Measurements from ENCODE around the gene RGS3.

The RGS3 gene

DNA sequence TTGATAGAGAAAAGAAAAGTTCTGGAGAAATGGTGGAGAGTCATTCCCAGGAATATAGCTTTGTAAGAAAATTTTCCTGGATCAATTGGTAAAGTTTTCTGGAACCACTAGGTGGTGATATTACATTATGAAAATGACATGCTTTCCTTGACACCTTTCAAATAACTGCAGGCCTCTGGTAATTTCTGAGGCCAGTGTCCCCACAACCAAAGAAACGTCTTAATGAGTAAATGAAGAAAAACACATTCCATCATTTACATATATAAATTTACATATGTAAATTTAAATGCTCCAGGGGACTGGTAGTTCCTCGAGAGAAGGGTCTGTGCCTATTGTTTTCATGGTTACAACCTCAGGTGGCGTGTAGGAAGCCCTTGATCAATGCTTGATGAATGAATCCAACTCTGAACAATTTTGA, 17.2 kb upstream of the RGS3 start:
- no peak overlapping the region for H3K27ac ChIP-seq (ENCODE audit: low read length)
- H3K9me3 ChIP-seq (ENCODE audit: insufficient read depth, low read length): no peaks in the 10 kb centered on the region
- no peak overlapping the region for H3K4me2 ChIP-seq (ENCODE audit: low read length)
- no peaks in the 10 kb centered on the region for H3K36me3 ChIP-seq (replicated peaks; ENCODE audit: low read depth, low read length)
- no peak overlapping the region for H2AFZ ChIP-seq (ENCODE audit: low read depth, low read length)
- peaks cover 4% of the 10 kb centered on the region; the same call in 1 of the 2 replicates for H3K27me3 ChIP-seq (ENCODE audit: low read depth, low read length)
- no peak overlapping the region for H3K4me3 ChIP-seq (ENCODE audit: low read length)
- H3K9ac ChIP-seq (ENCODE audit: low read length): no peak overlapping the region
- peaks cover 6% of the 10 kb centered on the region; the same call in 1 of the 2 replicates for H3K4me1 ChIP-seq (ENCODE audit: low read length)
- H4K20me1 ChIP-seq (ENCODE audit: insufficient read depth, low read length): no peaks in the 10 kb centered on the region
- no peaks in the 10 kb centered on the region for H3K79me2 ChIP-seq (ENCODE audit: low read length)
- TF ChIP-seq EZH2phosphoT487 (IDR thresholded peaks at IDR 0.05; ENCODE audit: low read depth): no peak
- TF ChIP-seq, protein P1, sequence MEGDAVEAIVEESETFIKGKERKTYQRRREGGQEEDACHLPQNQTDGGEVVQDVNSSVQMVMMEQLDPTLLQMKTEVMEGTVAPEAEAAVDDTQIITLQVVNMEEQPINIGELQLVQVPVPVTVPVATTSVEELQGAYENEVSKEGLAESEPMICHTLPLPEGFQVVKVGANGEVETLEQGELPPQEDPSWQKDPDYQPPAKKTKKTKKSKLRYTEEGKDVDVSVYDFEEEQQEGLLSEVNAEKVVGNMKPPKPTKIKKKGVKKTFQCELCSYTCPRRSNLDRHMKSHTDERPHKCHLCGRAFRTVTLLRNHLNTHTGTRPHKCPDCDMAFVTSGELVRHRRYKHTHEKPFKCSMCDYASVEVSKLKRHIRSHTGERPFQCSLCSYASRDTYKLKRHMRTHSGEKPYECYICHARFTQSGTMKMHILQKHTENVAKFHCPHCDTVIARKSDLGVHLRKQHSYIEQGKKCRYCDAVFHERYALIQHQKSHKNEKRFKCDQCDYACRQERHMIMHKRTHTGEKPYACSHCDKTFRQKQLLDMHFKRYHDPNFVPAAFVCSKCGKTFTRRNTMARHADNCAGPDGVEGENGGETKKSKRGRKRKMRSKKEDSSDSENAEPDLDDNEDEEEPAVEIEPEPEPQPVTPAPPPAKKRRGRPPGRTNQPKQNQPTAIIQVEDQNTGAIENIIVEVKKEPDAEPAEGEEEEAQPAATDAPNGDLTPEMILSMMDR (IDR thresholded peaks at IDR 0.05; ENCODE audit: low read depth, low read length): peak; percentile 81

DNA sequence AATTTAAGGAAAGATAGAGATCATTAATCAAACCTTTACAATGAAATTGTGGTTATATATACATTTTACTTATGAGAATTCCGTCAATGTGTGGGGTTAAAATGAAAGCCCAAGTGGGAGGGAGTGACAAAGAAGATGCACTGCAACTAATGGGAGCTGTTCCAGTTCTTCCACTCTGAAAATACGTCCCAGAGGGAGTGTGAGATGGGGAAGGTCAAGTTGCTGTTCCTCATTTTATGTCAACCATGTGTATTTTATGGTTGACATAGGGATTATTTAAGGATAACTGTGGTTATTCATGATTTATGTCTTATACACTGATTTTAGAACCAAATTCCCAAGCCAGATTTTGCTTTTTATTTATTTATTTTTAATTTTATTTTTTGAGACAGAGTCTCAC, 14.2 kb upstream of the RGS3 start:
- Histone ChIP-seq H2AFZ (ENCODE audit: low read depth, low read length) (no peak overlapping the region), H3K4me3 (ENCODE audit: low read length) (no peak overlapping the region), H3K4me1 (ENCODE audit: low read length) (peaks cover 6% of the 10 kb centered on the region; the same call in 1 of the 2 replicates), H3K36me3 (replicated peaks; ENCODE audit: low read depth, low read length) (no peaks in the 10 kb centered on the region), H3K27me3 (ENCODE audit: low read depth, low read length) (peaks cover 4% of the 10 kb centered on the region; the same call in 1 of the 2 replicates), H3K27ac (ENCODE audit: low read length) (no peak overlapping the region), H3K4me2 (ENCODE audit: low read length) (no peak overlapping the region), H4K20me1 (ENCODE audit: insufficient read depth, low read length) (no peaks in the 10 kb centered on the region), H3K79me2 (ENCODE audit: low read length) (no peaks in the 10 kb centered on the region), H3K9ac (ENCODE audit: low read length) (no peak overlapping the region), H3K9me3 (ENCODE audit: insufficient read depth, low read length) (no peaks in the 10 kb centered on the region)
- TF ChIP-seq EZH2phosphoT487 (IDR thresholded peaks at IDR 0.05; ENCODE audit: low read depth): no peak
- TF ChIP-seq, protein P1 (IDR thresholded peaks at IDR 0.05; ENCODE audit: low read depth, low read length): no peak

DNA sequence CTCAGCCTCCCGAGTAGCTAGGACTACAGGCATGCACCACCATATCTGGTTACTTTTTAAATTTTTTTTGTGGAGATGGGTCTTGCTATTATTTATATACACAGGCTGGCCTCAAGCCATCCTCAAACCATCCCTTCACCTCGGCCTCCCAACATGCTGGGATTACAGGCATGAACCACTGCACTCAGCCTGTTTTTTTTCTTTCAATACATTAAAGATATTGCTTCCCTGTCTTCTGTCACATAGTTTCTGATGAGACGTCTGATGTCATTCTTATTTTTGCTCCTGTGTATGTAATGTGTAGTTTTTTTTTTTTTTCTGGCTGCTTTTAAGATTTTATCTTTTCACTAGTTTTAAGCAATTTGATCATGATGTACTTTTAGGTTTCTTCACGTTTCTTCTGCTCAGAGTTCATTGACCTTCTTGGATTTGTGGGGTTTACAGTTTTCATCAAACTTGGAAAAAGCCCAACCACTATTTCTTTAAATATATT, 11.4 kb upstream of the RGS3 start:
- no peak overlapping the region for H2AFZ ChIP-seq (ENCODE audit: low read depth, low read length)
- no peaks in the 10 kb centered on the region for H3K79me2 ChIP-seq (ENCODE audit: low read length)
- H3K4me2 ChIP-seq (ENCODE audit: low read length): no peak overlapping the region
- peaks cover 16% of the 10 kb centered on the region for H3K4me1 ChIP-seq (ENCODE audit: low read length)
- H3K27ac ChIP-seq (ENCODE audit: low read length): no peak overlapping the region
- H3K9me3 ChIP-seq (ENCODE audit: insufficient read depth, low read length): no peaks in the 10 kb centered on the region
- TF ChIP-seq, protein P1 (IDR thresholded peaks at IDR 0.05; ENCODE audit: low read depth, low read length): no peak
- no peak for TF ChIP-seq EZH2phosphoT487 (IDR thresholded peaks at IDR 0.05; ENCODE audit: low read depth)
- peaks cover 4% of the 10 kb centered on the region; the same call in 1 of the 2 replicates for H3K27me3 ChIP-seq (ENCODE audit: low read depth, low read length)
- no peaks in the 10 kb centered on the region for H3K36me3 ChIP-seq (replicated peaks; ENCODE audit: low read depth, low read length)
- H3K4me3 ChIP-seq (ENCODE audit: low read length): no peak overlapping the region
- no peak overlapping the region for H3K9ac ChIP-seq (ENCODE audit: low read length)
- H4K20me1 ChIP-seq (ENCODE audit: insufficient read depth, low read length): no peaks in the 10 kb centered on the region

DNA sequence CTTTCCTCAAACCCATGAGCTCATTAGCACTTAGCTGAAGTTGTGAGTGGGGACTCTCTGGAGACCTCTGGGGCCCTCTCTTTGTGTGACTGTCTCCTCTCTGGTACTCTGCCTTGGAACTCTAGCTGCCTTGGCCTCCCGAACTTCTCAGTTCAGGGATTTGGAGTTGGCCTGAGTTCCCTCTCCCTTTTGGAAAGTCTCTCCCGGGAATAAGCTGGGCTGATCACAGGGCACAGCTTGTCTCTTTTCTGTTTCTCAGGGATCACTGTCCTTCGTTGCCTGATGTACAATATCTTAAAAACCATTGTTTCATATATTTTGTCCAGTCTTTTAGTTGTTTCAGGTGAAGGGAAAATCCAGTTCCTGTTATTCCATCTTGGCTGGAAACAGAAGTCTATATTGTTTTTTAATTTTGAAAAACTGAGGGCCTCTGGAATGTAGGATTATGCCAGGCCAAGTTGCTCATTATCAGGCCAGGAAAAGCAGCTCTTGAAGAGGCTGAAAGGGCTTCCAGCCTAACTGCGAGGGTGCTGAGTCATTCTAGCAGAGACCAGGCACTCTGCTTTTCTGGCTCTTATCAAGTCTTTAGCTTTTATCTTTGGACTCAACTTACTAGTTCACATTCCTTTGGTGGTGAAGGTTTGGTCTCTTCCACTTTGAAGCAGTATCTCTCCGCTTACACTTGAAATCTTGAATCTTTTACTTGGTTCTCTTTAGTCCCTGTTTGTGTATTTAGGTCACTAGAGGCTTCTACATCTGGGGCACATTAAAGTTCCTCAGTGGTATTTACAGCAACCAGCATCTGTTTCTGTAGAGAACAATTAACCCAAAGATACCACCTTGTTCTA, 8.4 kb upstream of the RGS3 start:
- Histone ChIP-seq H3K79me2 (ENCODE audit: low read length) (no peaks in the 10 kb centered on the region), H3K4me1 (ENCODE audit: low read length) (peaks cover 13% of the 10 kb centered on the region), H3K36me3 (replicated peaks; ENCODE audit: low read depth, low read length) (no peaks in the 10 kb centered on the region), H3K9me3 (ENCODE audit: insufficient read depth, low read length) (no peaks in the 10 kb centered on the region), H3K4me2 (ENCODE audit: low read length) (no peak overlapping the region), H3K27me3 (ENCODE audit: low read depth, low read length) (no peaks in the 10 kb centered on the region), H3K27ac (ENCODE audit: low read length) (no peak overlapping the region), H3K4me3 (ENCODE audit: low read length) (no peak overlapping the region), H4K20me1 (ENCODE audit: insufficient read depth, low read length) (no peaks in the 10 kb centered on the region), H3K9ac (ENCODE audit: low read length) (no peak overlapping the region), H2AFZ (ENCODE audit: low read depth, low read length) (peak overlapping the region; percentile 64; the same call in 1 of the 2 replicates)
- TF ChIP-seq, protein P1 (IDR thresholded peaks at IDR 0.05; ENCODE audit: low read depth, low read length): no peak
- TF ChIP-seq EZH2phosphoT487 (IDR thresholded peaks at IDR 0.05; ENCODE audit: low read depth): no peak

All from OCI-LY3 (cell line).